Activated CD8-positive, alpha-beta memory T cell treated with anti-CD3 and anti-CD28 coated beads for 48 hours (primary cell): ENCODE results near the gene TKFC.
"Not testable (repeated sequence)": the region's sequence is repeated elsewhere in the genome, so short reads cannot be mapped to it uniquely, and the experiment has no call there.

ENCODE experiments used
- DNase-seq, 3 experiments: peaks; one replicate each; pipeline ENCODE4 v3.0.0-alpha.2; 2020; ENCODE audit warnings: low read depth in 2 of 3, low spot score in 2 of 3

Gene TKFC

DNA sequence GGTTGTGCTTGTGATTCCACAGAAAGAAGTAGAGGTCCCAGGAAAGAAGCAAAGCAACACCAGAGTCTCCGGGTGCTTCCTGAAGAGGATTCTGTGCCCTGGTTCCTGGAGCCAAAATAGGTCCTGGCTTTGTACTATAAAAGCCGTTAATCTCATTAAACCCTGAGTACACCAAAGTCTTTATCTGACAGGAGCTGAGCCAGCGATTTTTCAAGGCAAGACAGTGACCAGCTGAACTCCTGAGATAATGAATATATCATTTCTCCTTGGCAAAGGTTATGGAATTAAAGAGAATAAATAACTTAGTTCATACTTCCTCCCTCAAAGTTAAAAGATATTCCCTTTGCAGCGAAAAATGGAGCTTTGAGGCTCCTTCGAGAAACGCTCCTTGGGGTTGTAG, 34.4 kb downstream of the TKFC start:
- no peak for DNase-seq

DNA sequence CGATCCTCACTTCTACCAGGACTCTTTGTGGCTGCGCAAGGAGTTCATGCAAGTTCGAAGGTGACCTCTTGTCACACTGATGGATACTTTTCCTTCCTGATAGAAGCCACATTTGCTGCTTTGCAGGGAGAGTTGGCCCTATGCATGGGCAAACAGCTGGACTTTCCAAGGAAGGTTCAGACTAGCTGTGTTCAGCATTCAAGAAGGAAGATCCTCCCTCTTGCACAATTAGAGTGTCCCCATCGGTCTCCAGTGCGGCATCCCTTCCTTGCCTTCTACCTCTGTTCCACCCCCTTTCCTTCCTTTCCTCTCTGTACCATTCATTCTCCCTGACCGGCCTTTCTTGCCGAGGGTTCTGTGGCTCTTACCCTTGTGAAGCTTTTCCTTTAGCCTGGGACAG, 35.6 kb downstream of the TKFC start:
- DNase-seq: no peak

DNA sequence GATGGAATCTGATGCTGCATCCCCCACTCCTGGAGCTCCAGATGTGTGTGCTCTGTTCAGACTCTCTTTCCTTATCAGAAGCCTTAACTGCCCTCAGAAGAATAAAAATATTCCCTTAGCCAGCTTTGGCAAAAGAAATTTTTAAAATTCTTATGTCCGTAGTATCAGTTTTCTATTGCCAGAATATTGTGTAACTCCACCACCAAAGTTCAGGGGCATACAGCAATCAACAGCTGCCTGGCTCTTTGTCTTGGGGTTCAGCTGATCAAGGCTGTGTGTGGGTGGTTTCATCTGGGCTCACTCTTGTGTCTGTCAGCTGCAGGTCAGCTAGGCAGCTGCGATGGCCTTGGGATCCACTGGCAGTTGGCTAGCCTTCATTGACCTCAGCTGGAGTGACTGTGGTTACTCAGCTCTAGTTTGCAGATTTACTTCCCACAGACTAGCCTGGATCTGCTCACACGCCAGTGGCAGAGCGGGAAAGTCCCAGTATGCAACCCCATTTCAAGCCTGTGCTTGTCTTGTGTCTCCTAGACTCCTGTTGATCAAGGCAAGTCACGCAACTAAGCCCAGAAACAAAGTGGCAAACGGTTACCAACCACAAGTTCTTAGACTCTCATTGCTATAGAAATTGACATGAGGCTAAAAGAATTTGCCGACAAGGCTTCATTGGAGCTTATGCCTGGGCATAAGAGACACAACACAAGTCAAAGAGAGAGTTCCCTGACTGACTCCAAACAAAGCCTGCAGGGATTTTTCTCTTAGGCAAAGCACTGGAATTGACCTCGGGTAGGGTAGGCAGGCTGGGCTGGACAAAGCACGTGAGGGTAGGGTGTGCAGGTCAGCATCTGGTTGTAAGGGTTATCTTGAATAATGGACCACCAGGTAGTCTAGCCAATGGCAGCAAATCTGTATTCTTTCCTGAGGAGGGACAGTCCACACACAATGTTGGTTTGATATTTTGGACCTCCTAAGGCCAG, 36.6 kb downstream of the TKFC start:
- DNase-seq: no peak

GRCh38 chr11:61370349-61371005, 37.4 kb downstream of the TKFC start:
- DNase-seq: no peak

DNA sequence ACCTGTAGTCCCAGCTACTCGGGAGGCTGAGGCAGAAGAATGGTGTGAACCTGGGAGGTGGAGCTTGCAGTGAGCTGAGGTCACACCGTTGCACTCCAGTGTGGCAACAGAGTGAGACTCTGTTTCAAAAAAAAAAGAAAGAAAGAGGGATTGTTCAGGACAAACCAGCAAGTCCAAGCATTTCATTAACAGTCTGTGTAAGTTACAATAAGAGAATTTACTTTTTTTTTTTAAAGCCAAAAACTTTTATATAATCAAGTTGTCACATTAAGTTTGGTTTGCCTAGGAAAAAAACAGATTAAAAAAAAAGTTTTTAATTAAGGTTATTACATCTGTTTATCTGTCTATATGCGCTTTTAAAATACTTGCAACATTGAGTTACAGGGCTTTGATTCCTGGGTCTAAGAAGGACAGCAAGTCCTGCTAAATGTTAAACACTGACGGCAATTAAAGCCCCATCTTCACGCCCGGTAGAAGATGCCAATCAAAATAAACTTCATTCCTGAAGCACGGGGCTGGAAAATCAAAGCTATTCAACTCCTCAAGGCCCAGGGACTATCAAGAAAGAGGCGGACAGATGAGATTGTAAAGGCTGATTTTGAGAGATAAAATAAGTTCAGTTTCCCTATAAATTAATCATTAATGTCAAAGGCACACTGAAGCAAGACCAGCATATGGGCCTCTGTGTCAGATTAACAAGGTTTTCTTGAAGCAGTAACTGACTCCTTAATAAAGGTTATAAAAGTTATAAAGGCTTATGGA, 39.8 kb downstream of the TKFC start:
- no peak for DNase-seq

DNA sequence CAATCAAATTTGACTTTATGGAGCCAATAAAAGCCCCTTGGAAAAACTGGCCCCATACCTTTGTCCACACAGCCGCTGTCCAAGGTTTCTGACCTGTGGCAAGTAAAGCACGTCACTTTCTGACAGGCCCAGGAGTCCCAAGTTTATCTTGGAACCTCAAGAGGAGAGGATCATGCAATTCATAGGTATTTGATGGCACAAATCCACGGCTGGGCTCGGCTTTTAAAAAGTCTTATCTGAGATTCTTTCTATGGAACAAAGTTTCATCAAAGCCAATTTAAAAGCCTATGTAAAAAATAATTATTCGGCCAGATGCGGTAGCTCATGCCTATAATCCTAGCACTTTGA, 42.7 kb downstream of the TKFC start:
- DNase-seq: no peak

GRCh38 chr11:61377461-61378160, 44.6 kb downstream of the TKFC start:
- DNase-seq: no peak

GRCh38 chr11:61378713-61379313, 45.8 kb downstream of the TKFC start:
- DNase-seq: no peak

GRCh38 chr11:61380884-61381283, 47.9 kb downstream of the TKFC start:
- no peak for DNase-seq

GRCh38 chr11:61383859-61384258, 50.8 kb downstream of the TKFC start:
- DNase-seq: not testable (repeated sequence)

DNA sequence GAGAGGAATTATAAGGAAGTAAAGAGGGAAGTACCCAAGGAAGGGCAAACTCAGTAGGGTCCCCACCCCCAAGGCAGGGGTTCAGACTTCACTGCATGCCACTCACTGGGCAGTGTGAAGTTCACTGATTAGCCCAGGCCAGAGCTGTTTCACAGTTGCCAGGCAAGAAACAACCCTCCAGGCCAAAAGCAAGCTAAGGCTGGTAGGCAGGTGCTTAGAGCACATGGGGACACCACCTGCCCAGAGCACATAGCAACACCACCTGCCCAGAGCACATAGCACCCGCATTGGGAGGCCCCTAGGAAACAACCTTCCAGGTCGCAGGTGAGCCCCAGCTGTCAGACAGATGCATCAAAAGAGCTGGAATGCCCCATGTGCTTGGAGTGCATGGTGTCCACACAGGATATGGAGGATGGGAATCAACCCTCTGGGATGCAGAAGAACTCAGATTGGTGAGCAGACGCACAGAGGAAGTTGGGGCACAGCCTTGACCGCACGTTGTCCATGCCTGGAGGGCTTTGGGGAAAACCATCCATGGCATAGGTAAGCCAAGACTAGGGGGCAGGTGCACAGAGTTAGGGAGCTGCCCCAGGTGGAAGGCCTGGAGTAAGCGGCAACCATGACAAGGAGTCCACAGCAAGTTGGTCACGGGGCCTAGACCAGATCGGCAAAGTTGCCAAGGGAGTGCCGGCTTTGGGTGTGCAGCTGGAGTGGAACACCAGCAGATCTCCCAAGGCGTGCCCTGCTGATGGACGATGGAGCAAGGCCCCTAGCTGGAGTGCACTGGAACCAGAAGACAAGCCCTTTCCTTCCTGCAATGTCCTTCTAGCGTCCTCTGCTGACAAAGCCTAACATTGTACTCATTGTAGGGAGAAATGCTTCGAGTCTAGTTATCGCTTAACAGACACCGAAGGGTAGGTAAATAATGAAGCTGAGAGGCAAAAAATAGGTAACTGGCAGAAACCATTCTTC, 51.5 kb downstream of the TKFC start:
- no peak for DNase-seq

DNA sequence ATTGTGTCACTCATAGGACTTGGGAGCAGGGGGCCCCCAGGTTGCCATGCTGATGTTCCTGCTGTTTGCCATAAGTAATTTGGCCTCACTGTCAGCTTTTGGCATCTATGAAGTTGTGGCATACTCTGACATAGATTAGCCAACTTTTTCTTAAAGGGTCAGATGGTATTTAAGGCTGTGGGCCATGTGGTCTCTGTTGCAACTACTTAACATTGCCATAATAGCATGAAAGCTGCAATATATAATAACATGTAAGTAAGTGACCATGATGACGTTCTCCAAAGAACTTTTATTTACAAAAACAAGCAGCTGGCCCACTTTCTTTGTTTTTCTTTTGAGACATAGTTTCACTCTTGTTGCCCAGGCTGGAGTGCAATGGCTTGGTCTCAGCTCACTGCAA, 57.1 kb downstream of the TKFC start:
- DNase-seq: no peak

DNA sequence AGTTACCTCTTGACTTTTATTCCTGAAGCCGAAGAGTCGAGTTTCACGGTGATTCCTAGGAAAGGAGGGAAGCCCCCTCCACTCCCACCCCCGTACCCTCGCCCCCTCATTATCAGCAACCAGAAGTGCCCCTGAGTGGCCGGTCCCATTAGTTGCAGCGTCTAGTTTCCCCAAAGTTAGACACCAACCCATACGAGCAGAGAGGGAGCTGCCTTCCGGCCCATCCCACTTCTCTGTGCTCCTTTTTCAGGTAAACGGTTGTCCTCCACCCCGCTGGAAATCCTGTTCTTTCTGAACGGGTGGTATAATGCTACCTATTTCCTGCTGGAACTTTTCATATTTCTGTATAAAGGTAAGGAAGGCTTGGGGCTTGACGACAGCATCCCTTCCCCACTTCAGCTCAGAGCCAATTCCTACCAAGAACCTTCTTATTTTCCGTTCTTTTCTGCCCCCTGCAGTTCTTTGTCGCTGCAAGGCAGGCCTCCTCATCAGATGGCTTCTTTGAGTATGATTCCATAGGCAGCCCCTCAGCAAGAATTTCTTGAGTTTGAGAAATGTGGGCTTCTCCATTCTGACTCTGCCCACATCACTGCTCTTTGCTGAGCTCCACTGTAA, 60.1 kb downstream of the TKFC start:
- no peak for DNase-seq
